Measurements from ENCODE around the gene ATP5PO. TPM values are rescaled to one million over a fixed set of nuclear protein-coding genes. Genes with fewer than 3 reads are reported as not detected.
"Not testable (repeated sequence)": the region's sequence is repeated elsewhere in the genome, so short reads cannot be mapped to it uniquely, and the experiment has no call there.

The ATP5PO gene
- total and polyA plus RNA-seq, 2 donors (not counting 1 experiment from before 2014, with no cell fraction given) = 123 to 139 TPM

- no peaks in the 10 kb centered on the region for H3K36me3 ChIP-seq (replicated peaks in 1 of 2; ENCODE audit: control extremely low read depth in 1 of 2, control insufficient read depth in 1 of 2, extremely low read depth in 1 of 2, insufficient read depth in 2 of 2, low read length in 1 of 2)
- Mint-ChIP-seq H3K27ac (no peak overlapping the region), H3K27me3 (peaks cover 5% of the 10 kb centered on the region), H3K4me1 (peaks cover 5% of the 10 kb centered on the region), H3K4me3 (no peak overlapping the region), H3K9me3 (ENCODE audit: insufficient read depth) (no peaks in the 10 kb centered on the region)
- ChIA-PET POLR2A (no interaction called here), CTCF (no interaction called here)
- no peaks in the 10 kb centered on the region for H3K4me1 ChIP-seq (ENCODE audit: control insufficient read depth in 2 of 2, insufficient read depth in 2 of 2, low read length in 2 of 2)
- H3K4me2 ChIP-seq (replicated peaks; ENCODE audit: low read depth, low read length, poor library complexity, severe bottlenecking) = no peak overlapping the region
- no peak overlapping the region for H3K9ac ChIP-seq (ENCODE audit: low read length)
- H3K4me3 ChIP-seq (ENCODE audit: control extremely low read depth in 1 of 5, extremely low read depth in 1 of 5, insufficient read depth in 1 of 5, low read depth in 2 of 5, low read length in 4 of 5) = no peak overlapping the region
- no peak for TF ChIP-seq EZH2 (IDR thresholded peaks at IDR 0.05; ENCODE audit: borderline replicate concordance, insufficient read depth, low read depth, low read length, poor library complexity, severe bottlenecking)
- TF ChIP-seq, protein P1, sequence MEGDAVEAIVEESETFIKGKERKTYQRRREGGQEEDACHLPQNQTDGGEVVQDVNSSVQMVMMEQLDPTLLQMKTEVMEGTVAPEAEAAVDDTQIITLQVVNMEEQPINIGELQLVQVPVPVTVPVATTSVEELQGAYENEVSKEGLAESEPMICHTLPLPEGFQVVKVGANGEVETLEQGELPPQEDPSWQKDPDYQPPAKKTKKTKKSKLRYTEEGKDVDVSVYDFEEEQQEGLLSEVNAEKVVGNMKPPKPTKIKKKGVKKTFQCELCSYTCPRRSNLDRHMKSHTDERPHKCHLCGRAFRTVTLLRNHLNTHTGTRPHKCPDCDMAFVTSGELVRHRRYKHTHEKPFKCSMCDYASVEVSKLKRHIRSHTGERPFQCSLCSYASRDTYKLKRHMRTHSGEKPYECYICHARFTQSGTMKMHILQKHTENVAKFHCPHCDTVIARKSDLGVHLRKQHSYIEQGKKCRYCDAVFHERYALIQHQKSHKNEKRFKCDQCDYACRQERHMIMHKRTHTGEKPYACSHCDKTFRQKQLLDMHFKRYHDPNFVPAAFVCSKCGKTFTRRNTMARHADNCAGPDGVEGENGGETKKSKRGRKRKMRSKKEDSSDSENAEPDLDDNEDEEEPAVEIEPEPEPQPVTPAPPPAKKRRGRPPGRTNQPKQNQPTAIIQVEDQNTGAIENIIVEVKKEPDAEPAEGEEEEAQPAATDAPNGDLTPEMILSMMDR (IDR thresholded peaks at IDR 0.05) = no peak
- intact Hi-C loops (cut with micrococcal nuclease) = no loop called here
- no peak overlapping the region for H2AFZ ChIP-seq (ENCODE audit: insufficient read depth, low read depth, low read length, poor library complexity, severe bottlenecking)
- no peak for DNase-seq
- no peak for ATAC-seq (ENCODE audit: low read depth)
- 94% methylated on average over 9 of the region's 9 CpGs for WGBS (ENCODE audit: insufficient coverage)
- peaks cover 0 to 4% (median 0%) of the 10 kb centered on the region in 4 experiments for H3K27me3 ChIP-seq (replicated peaks in 1 of 4; ENCODE audit: control extremely low read depth in 1 of 4, control insufficient read depth in 3 of 4, insufficient read depth in 4 of 4, low read length in 3 of 4)
- no peaks in the 10 kb centered on the region for H3K79me2 ChIP-seq (ENCODE audit: control insufficient read depth, insufficient read depth, low read length)
- H3K9me3 ChIP-seq (ENCODE audit: control extremely low read depth in 1 of 3, control insufficient read depth in 2 of 3, insufficient read depth in 1 of 3, low read length in 2 of 3) = no peaks in the 10 kb centered on the region
- no peak overlapping the region for H3K27ac ChIP-seq (ENCODE audit: low read length in 2 of 2)
- H4K20me1 ChIP-seq (ENCODE audit: control insufficient read depth, insufficient read depth, low read length, poor library complexity, severe bottlenecking) = no peaks in the 10 kb centered on the region
These were observed 50.4 kb downstream of the ATP5PO start for GRCh38 chr21:33865176-33865575.

- H3K4me3 ChIP-seq (ENCODE audit: control extremely low read depth in 1 of 5, extremely low read depth in 1 of 5, insufficient read depth in 1 of 5, low read depth in 2 of 5, low read length in 4 of 5) = no peak overlapping the region
- H3K4me1 ChIP-seq (ENCODE audit: control insufficient read depth in 2 of 2, insufficient read depth in 2 of 2, low read length in 2 of 2) = no peaks in the 10 kb centered on the region
- H3K27me3 Mint-ChIP-seq = peaks cover 9% of the 10 kb centered on the region
- no peak for ATAC-seq (ENCODE audit: low read depth)
- POLR2A ChIA-PET = no interaction called here
- no peak overlapping the region for H2AFZ ChIP-seq (ENCODE audit: insufficient read depth, low read depth, low read length, poor library complexity, severe bottlenecking)
- H4K20me1 ChIP-seq (ENCODE audit: control insufficient read depth, insufficient read depth, low read length, poor library complexity, severe bottlenecking) = no peaks in the 10 kb centered on the region
- no peak overlapping the region for H3K27ac Mint-ChIP-seq
- no peak overlapping the region for H3K4me3 Mint-ChIP-seq
- WGBS (ENCODE audit: insufficient coverage) = no CpG with 5 or more reads among the region's 1 CpG
- H3K36me3 ChIP-seq (replicated peaks in 1 of 2; ENCODE audit: control extremely low read depth in 1 of 2, control insufficient read depth in 1 of 2, extremely low read depth in 1 of 2, insufficient read depth in 2 of 2, low read length in 1 of 2) = no peaks in the 10 kb centered on the region
- no peak overlapping the region for H3K9ac ChIP-seq (ENCODE audit: low read length)
- H3K4me2 ChIP-seq (replicated peaks; ENCODE audit: low read depth, low read length, poor library complexity, severe bottlenecking) = no peak overlapping the region
- H3K27ac ChIP-seq (ENCODE audit: low read length in 2 of 2) = no peak overlapping the region
- peaks cover 0 to 4% (median 0%) of the 10 kb centered on the region in 4 experiments for H3K27me3 ChIP-seq (replicated peaks in 1 of 4; ENCODE audit: control extremely low read depth in 1 of 4, control insufficient read depth in 3 of 4, insufficient read depth in 4 of 4, low read length in 3 of 4)
- peaks cover 5% of the 10 kb centered on the region for H3K4me1 Mint-ChIP-seq
- intact Hi-C loops (cut with micrococcal nuclease) = no loop called here
- no peaks in the 10 kb centered on the region for H3K79me2 ChIP-seq (ENCODE audit: control insufficient read depth, insufficient read depth, low read length)
- DNase-seq = no peak
- no peaks in the 10 kb centered on the region for H3K9me3 Mint-ChIP-seq (ENCODE audit: insufficient read depth)
- no peaks in the 10 kb centered on the region for H3K9me3 ChIP-seq (ENCODE audit: control extremely low read depth in 1 of 3, control insufficient read depth in 2 of 3, insufficient read depth in 1 of 3, low read length in 2 of 3)
- CTCF ChIA-PET = no interaction called here
- TF ChIP-seq EZH2 (IDR thresholded peaks at IDR 0.05; ENCODE audit: borderline replicate concordance, insufficient read depth, low read depth, low read length, poor library complexity, severe bottlenecking) = no peak
- TF ChIP-seq, protein P1 (IDR thresholded peaks at IDR 0.05) = no peak
These were observed 51.5 kb downstream of the ATP5PO start for GRCh38 chr21:33864150-33864549.

DNA sequence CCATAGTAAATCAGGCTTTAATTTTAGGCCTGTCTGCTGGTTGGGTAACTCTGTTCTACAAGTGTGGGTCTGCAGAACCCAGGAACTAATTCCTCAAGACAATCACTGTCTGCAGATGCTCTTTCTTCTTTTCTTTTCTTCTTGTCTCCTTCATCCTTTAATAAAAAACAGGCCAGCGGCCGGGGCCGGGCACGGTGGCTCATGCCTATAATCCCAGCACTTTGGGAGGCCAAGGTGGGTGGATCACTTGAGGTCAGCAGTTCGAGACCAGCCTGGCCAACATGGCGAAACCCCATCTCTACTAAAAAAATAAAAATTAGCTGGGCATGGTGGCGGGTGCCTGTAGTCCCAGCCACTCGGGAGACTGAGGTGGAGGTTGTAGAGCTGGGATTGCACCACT lies 52.4 kb downstream of the ATP5PO start:
- H3K27me3 ChIP-seq (replicated peaks in 1 of 4; ENCODE audit: control extremely low read depth in 1 of 4, control insufficient read depth in 3 of 4, insufficient read depth in 4 of 4, low read length in 3 of 4); DNase-seq; H3K9ac ChIP-seq (ENCODE audit: low read length); H3K36me3 ChIP-seq (replicated peaks in 1 of 2; ENCODE audit: control extremely low read depth in 1 of 2, control insufficient read depth in 1 of 2, extremely low read depth in 1 of 2, insufficient read depth in 2 of 2, low read length in 1 of 2); H3K4me2 ChIP-seq (replicated peaks; ENCODE audit: low read depth, low read length, poor library complexity, severe bottlenecking); H3K4me1 Mint-ChIP-seq; ATAC-seq (ENCODE audit: low read depth); H3K4me3 ChIP-seq (ENCODE audit: control extremely low read depth in 1 of 5, extremely low read depth in 1 of 5, insufficient read depth in 1 of 5, low read depth in 2 of 5, low read length in 4 of 5); H3K79me2 ChIP-seq (ENCODE audit: control insufficient read depth, insufficient read depth, low read length); H4K20me1 ChIP-seq (ENCODE audit: control insufficient read depth, insufficient read depth, low read length, poor library complexity, severe bottlenecking); H3K27ac ChIP-seq (ENCODE audit: low read length in 2 of 2); H3K4me1 ChIP-seq (ENCODE audit: control insufficient read depth in 2 of 2, insufficient read depth in 2 of 2, low read length in 2 of 2); H3K4me3 Mint-ChIP-seq; H3K9me3 Mint-ChIP-seq (ENCODE audit: insufficient read depth); H2AFZ ChIP-seq (ENCODE audit: insufficient read depth, low read depth, low read length, poor library complexity, severe bottlenecking); H3K27ac Mint-ChIP-seq; H3K9me3 ChIP-seq (ENCODE audit: control extremely low read depth in 1 of 3, control insufficient read depth in 2 of 3, insufficient read depth in 1 of 3, low read length in 2 of 3); intact Hi-C loops (cut with micrococcal nuclease); CTCF ChIA-PET: not testable (repeated sequence)
- 91% methylated on average over 4 of the region's 8 CpGs for WGBS (ENCODE audit: insufficient coverage)
- POLR2A ChIA-PET = interaction anchor here (0.6 kb wide), 1 partner anchor 253 kb away, joined by 4 read pairs; no protein-coding TSS in a partner anchor
- peaks cover 13% of the 10 kb centered on the region for H3K27me3 Mint-ChIP-seq

Data from B cell (primary cell).